Stimulated activated CD4-positive, alpha-beta T cell treated with anti-CD3 and anti-CD28 coated beads, TNF-alpha, amount 100 ng/mL, for 24 hours (primary cell): ENCODE measurements around the gene COL26A1.
A peak's percentile ranks its signal among the peaks of the same experiment; 100 is the strongest.
"Not testable (repeated sequence)": the region's sequence is repeated elsewhere in the genome, so short reads cannot be mapped to it uniquely, and the experiment has no call there.

Experiments used
- DNase-seq, 3 experiments: peaks; one replicate each; pipeline ENCODE4 v3.0.0-alpha.2; 2020; ENCODE audit warnings: low read depth in 3 of 3

The COL26A1 gene

GRCh38 chr7:101595766-101596537, 233.3 kb downstream of the COL26A1 start:
- no peak for DNase-seq

DNA sequence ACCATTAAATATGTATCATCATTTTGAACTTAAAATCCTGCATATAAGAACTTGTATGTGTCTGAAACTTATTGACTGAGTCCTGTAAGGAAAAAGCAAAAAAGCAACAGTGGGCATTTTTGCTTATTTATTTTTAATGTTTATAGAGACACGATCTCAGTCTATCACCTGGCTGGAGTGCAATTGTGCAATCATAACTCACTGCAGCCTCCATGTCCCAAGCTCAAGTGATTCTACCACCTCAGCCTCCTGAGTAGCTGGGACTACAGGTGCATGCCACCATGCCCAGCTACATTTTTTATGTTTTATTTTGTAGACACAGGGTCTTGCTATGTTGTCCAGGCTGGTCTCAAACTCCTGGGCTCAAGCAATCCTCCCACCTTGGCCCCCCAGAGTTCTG, 234.2 kb downstream of the COL26A1 start:
- no peak for DNase-seq

- DNase-seq = no peak
Observed at GRCh38 chr7:101597941-101598340, 235.3 kb downstream of the COL26A1 start.

DNA sequence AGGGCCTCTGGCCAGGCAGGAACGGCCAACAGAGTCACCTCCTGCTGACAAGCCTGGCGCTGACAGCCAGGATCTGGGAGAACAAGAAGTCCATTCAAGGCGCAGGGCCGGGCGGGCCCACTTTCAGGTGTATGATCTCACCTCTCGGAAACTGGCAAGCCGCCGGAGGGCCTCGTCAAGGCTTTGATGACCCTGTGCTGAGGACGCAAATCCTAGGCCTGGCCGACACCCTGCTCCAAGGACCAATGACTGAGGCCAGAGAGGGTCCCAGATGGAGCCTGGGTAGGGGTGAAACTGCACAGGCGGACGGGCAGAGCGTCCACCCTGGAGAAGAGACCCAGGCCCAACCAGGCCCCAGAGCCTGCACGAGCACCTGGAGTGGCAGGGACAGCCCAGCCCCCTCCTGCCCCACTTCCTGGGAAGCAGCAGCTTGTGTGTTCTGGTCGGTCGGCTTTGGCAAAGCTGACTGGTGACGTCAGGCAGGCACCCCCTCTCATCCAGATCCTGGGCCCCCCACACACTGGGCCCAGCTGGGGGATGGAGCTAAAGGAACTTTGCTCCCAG, 235.8 kb downstream of the COL26A1 start:
- no peak for DNase-seq

GRCh38 chr7:101598986-101599771, 236.5 kb downstream of the COL26A1 start:
- DNase-seq = no peak

- no peak for DNase-seq
Observed at GRCh38 chr7:101599787-101600186, 237.1 kb downstream of the COL26A1 start.

GRCh38 chr7:101602082-101602481, 239.4 kb downstream of the COL26A1 start:
- no peak for DNase-seq

GRCh38 chr7:101602484-101603241, 240.0 kb downstream of the COL26A1 start:
- DNase-seq = peak; percentile 40 to 69 (median 53)

GRCh38 chr7:101604331-101604933, 241.8 kb downstream of the COL26A1 start:
- DNase-seq = no peak

DNA sequence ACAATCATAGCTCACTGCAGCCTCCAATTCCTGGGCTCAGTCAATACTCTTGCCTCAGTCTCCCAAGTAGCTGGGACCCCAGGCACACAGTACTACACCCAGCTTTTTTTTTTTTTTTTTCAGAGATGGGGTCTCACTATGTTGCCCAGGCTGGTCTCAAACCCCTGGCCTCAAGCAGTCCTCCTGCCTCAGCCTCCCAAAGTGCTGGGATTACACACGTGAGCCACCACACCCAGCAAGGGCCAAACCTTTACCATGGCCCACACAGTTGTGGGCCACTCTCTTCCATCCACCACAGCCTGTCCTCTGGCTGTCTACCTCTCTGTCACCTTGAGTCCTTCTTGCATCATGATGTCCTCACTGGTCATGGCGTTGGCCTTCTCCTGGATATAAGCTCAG, 242.3 kb downstream of the COL26A1 start:
- not testable (repeated sequence) for DNase-seq

- no peak for DNase-seq
Observed at GRCh38 chr7:101605611-101606497, 243.2 kb downstream of the COL26A1 start.

DNA sequence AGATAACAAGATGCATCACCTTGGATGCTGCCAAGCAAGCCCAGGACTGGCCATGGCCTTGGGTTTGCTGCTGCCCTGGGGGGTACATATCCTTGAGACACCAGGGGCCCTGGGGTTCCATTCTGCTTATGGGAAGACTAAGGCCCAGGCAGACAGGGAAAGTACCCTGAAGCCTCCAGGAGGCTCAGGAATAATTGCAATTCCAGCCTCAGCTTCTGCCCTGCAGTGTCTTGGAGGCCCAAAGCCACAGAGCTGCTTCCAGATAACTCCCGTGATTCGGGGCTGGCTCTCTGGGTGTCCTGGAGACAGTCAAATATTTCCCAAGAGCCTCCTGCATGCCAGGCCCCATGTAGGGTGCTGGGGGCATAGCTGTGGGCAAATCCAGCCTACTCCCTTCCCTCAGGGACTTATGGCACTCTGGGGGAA, 243.8 kb downstream of the COL26A1 start:
- no peak for DNase-seq
